Ramos (cell line): Measurements from ENCODE around the gene IPO13.

Experiments
- in situ Hi-C: fragments of 300-500 bp; cut with MboI; formaldehyde crosslinking; loops from one replicate; pipeline ENCODE4 v1.14.3; 2022; ENCODE audit warnings: low sequenced_read_pairs; ENCODE audit not compliant: unreplicated experiment

IPO13 gene

DNA sequence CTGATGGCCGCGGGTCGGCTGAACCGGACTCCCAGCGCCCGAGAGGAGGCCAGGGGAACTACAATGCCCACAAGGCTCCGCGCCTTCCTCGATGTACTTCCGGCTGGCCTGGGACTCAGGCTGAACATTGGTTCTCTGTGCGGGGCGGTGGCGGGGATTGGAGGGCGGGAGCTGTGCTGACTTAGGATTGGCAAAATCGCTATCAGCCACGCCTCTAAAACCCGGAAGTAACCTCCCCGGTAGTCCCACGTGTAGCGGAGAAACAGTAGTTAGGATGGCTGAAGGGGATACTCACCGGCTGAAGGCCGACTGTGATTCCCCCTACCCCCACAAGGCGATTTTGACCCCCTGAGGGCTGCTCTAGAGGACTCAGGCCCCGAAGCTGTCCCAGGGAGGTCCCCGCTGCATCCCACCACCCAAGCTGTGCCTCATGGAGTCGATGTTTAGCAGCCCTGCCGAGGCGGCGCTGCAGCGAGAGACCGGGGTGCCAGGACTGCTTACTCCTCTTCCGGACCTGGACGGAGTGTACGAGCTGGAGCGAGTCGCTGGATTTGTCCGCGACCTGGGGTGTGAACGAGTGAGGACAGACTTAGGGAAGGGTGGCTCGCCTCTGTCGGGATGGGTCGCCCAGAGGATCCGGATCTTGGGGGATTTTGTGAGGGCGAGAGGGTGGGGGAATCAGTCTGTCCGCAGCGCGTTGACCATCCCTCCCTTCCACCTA lies 23.2 kb downstream of the IPO13 start, which contains the start of gene DPH2:
DPH2 (plus strand) TSS at position 265 of the 721 bp plus-strand sequence; CDS start at position 431, 166 bp downstream.
- in situ Hi-C loops: no loop called here

DNA sequence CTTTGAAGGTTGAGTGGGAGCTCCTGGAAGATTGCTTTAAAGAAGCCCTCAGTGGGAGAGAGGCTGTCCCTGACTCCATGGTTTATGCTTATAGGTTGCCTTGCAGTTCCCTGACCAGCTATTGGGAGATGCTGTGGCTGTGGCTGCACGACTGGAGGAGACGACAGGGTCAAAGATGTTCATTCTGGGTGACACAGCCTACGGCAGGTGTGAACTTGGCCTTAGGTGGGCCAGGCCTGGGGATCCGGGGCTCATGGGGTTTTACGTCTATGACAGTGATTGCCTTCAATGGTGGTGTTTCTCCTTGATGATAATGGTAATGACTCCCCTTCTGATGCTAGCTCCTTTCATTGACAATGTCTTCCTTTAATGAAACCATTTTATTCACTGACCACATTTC lies 23.8 kb downstream of the IPO13 start:
- in situ Hi-C loops: no loop called here

DNA sequence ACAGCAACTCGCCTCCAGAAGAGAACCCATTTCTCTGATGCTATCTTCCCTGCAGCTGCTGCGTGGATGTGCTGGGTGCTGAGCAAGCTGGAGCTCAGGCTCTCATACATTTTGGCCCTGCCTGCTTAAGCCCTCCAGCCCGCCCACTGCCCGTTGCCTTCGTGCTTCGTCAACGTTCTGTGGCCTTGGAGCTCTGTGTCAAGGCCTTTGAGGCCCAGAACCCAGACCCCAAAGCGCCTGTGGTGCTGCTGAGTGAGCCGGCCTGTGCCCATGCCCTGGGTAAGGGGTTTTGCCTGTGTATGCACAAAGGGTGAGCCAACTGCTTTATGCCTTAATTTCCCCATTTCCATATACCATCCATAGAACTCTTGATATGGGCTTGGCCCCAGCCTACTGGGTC lies 24.2 kb downstream of the IPO13 start:
- in situ Hi-C loops: no loop called here

DNA sequence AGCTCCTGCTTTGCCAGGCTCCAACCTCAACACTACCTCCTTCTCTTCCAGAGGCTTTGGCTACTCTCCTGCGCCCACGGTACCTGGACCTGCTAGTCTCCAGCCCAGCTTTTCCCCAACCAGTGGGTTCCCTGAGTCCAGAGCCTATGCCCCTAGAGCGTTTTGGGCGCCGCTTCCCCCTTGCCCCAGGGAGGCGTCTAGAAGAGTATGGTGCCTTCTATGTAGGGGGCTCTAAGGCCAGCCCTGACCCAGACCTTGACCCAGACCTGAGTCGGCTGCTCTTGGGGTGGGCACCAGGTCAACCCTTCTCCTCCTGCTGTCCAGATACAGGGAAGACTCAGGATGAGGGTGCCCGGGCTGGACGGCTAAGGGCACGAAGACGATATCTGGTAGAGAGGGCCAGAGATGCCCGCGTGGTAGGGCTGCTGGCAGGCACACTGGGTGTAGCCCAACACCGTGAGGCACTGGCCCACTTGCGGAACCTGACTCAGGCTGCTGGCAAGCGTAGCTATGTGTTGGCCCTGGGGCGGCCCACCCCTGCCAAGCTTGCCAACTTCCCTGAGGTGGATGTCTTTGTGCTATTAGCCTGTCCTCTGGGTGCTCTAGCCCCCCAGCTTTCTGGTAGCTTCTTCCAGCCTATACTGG lies 24.7 kb downstream of the IPO13 start:
- in situ Hi-C loops: no loop called here

DNA sequence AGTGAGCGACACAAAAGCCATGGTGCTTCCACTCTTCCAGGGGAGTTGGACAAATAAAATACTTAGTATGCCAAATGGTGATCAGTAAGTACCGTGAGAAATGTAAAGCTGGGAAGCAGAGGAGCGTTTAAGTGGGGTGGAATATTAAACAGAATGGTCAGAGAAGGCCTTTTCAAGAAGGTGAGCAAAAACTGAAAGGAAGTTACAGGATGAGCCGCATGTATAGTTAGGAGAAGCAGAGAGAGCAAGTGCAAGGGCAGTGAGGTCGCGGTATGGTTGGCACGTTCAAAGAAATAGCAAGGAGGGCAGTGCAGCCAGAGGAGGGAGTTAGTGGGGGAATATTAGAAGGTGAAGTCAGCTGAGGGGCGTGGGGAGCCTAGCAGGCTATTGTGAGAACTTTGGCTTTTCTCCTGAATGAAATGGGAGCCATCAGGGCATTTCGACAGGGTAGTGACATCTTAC lies 27.3 kb downstream of the IPO13 start:
- in situ Hi-C loops: no loop called here

DNA sequence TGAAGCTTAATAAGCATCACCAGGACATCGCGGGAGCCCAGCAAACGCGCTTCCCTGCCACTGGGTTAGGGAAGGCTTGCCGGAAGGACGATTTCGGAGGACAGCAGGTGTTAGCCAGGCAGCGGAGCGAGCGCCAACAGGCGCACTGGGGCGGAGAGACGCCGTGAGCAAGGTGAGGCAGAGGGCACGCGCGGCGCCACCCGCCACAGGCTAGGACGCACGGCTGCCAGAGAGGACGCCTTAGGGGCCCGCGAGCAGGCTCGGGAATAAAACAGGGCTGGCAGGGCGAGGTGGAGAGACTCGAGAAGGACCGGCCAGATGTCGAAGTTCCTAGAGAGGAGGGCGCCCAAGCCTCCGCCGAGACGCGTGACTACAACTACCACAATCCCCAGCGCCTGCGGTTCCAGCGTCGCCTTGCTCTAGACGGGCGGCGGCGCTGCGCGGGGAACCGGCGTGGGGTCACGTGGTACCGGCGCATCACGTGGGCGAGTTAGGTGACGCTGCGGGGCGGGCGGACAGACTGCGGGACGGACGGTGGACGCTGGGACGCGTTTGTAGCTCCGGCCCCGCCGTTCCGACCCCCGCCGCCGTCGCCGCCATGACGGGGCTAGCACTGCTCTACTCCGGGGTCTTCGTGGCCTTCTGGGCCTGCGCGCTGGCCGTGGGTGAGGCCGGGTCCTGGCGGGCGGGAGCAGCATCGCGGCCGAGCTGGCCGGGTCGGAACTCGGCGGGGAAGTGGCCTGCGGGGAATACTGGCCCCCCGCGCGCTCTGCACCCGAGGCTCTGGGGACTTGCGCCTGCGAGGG lies 27.9 kb downstream of the IPO13 start, which contains the start of gene ATP6V0B:
ATP6V0B (plus strand) TSS at position 518 of the 806 bp plus-strand sequence; CDS start at position 599, 81 bp downstream.
- in situ Hi-C loops: no loop called here

DNA sequence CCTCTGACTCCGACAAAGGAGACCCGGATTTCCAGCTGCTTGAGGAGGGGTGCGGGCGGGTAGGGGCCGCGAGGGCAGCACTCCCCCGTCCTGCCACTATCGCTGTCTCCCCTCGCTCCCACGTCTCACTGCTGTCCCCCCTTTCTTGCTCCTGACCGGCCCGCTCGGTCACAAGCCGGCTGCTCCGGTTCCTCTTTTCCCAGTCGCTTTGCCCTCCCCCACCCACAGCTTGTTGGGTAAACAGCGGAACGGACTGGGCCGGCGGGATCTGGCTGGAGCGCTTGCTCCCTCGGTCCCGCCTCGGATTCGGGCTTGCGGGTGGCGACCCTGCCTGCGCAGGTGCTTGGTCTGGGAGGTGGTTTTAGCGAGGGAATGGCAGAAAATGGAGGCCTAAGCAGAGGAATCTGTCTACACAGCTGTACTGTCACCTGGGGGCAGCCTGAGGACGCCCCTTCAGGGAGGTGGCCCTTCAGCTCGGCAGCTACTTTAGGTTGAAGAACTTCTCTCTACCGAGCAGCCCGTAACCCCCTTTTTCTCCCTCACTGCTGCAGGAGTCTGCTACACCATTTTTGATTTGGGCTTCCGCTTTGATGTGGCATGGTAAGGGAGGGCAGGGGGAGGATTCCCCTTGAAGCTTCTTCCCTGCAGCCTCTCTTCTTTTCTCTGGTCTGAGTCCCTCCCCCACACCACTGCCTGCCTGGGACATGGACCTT lies 28.7 kb downstream of the IPO13 start:
- in situ Hi-C loops: no loop called here

DNA sequence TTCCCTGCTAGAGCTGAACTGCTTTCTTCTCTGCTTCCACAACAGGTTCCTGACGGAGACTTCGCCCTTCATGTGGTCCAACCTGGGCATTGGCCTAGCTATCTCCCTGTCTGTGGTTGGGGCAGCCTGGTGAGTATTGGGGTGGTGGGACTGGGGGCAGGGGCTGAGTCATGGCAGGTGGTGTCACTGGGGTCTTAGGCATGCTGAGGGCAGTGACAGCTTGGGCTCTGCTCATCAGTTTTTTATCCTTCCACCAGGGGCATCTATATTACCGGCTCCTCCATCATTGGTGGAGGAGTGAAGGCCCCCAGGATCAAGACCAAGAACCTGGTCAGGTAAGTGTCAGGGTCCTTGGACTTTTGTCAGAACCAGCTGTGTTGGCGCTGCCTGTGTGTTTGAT lies 29.3 kb downstream of the IPO13 start:
- in situ Hi-C loops: no loop called here

DNA sequence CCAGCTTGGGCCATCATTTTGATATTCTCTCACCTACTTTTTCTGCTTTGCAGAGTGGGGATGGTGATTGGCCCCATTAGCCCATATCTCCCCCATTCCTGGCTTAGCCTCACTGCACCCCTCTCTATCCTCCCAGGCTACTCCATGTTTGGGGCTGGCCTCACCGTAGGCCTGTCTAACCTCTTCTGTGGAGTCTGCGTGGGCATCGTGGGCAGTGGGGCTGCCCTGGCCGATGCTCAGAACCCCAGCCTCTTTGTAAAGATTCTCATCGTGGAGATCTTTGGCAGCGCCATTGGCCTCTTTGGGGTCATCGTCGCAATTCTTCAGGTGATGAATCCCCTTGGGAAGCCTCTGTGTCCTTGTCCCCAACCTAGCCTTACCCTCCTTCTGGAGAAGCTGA lies 30.1 kb downstream of the IPO13 start:
- in situ Hi-C loops: no loop called here

DNA sequence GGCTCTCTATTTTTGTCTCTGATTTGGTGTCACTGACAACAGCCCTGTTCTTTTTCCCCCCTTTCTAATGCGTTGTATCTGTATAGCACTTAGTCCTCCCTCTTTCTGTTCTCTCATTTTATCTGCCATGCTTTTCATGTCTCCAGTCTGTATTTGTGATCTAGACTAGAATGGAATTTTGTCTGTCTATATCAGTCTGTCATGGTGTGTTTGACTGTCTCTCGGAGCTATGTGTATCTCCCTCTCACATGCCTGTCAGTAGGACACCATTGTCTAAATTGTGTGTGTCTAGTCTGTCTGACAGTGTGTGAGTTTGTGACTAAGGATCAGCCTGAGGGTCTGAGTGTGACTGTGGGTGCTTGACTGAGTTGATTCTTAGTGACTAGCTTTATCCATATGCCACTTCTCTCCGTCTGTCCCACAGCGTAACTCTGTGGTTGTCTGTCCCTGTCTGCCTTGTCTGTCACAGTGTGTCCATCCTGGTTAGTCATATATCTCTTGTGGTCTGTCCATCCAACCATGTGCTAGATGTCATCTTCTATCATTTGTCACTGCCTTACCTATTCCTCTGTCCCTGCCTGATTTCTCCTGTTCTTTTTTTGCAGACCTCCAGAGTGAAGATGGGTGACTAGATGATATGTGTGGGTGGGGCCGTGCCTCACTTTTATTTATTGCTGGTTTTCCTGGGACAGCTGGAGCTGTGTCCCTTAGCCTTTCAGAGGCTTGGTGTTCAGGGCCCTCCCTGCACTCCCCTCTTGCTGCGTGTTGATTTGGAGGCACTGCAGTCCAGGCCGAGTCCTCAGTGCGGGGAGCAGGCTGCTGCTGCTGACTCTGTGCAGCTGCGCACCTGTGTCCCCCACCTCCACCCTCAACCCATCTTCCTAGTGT lies 30.9 kb downstream of the IPO13 start:
- in situ Hi-C loops: no loop called here

DNA sequence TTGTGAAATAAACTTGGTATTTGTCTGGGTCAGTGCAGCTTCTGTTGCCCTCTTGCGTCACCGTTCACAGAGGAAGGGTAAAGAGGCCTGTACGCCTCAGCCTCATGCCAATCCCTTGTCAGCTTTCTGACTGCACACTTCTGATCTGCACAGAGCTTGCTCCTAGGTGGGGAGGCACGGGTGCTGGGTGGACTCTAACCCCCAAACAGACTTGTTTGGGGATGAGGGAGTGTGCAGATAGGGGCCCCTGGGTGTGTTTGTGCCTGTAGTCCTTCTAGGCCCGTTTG lies 31.5 kb downstream of the IPO13 start:
- in situ Hi-C loops: no loop called here

DNA sequence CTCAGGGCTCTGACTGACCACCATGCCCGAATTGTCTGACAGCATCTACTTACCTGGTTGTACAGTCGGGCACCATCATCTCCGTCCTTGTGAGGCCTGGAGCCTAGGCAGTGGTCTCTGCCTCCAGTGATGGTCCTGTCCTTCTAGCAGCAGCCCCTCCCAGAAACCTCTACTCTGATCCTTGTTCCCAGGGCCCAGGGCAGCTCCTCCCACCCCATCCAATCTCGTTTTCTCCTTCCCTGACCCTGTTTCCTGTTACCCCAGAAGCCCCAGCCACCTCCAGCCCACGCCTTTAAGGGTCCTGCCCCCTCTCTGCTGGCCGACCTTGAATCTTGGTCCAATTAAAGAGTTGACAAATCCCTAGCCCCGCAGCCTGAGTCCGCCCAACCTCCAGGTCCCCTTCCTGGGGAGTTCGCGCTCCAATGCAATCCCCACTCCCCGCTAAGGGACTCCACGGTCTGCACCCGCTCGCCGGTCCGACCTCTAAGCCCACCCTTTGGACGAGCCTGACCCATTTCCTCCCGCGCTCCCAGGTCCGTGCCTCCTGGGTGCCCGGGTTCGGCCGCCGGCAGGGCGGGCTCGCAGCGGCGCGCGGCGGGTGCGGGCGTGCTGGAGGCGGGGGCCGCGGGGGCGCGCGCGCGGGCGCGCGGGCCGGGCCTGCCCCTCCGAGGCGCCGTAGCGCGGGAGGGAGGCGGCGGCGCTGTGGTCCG lies 32.0 kb downstream of the IPO13 start, which contains the start of gene B4GALT2:
B4GALT2 (plus strand) TSS at position 660 of the 710 bp plus-strand sequence. CDS start 1,951 bp downstream, outside the sequence.
- in situ Hi-C loops: no loop called here

DNA sequence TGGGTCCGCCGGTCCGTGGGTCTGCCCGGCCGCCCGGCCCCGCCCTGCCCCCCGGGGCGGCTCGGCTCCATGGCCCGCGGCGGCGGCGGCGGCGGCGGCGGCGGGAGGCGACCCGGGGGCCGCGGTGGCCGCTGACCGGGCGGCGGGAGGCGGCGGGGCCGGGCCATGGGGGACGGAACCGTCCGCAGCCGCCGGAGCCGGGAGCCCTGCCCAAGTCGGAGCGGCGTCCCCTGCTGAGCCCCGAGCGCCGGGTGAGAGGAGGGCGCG lies 32.4 kb downstream of the IPO13 start:
- in situ Hi-C loops: no loop called here

DNA sequence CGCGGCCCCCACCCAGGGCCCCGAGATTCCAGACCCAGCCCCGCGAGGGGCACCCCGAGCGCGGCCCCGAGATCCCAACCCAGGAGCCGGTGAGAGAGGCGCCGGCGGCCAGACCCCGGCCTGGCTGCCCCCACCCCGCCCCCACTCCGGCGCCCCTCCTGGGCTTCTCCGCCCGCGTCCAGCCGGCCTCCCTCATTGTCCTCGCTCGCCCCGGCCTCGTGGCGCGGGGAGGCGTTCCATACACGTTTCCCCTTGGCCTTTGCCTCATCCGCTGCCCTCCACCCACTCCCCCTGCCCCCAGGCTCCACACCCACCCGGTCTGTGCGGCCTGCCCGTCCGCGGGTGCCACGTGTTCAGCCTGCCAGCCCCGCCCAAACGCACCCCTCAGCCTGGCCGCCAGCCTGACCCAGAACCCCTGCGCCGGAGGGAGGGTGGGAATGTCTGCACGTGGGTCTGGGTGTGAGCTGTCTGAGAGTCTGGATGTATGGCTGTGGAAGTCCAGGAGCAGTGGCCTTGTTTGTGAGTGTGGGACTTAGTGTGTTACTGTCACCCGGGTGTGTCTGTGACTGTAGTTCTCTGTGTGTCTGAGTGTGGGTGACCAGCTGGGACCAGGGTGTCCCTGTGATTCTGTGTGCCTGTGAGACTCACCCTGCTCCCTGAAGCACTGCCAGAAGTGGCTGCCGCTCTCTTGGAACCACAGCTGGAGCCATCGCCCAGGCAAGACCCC lies 32.9 kb downstream of the IPO13 start:
- in situ Hi-C loops: no loop called here

DNA sequence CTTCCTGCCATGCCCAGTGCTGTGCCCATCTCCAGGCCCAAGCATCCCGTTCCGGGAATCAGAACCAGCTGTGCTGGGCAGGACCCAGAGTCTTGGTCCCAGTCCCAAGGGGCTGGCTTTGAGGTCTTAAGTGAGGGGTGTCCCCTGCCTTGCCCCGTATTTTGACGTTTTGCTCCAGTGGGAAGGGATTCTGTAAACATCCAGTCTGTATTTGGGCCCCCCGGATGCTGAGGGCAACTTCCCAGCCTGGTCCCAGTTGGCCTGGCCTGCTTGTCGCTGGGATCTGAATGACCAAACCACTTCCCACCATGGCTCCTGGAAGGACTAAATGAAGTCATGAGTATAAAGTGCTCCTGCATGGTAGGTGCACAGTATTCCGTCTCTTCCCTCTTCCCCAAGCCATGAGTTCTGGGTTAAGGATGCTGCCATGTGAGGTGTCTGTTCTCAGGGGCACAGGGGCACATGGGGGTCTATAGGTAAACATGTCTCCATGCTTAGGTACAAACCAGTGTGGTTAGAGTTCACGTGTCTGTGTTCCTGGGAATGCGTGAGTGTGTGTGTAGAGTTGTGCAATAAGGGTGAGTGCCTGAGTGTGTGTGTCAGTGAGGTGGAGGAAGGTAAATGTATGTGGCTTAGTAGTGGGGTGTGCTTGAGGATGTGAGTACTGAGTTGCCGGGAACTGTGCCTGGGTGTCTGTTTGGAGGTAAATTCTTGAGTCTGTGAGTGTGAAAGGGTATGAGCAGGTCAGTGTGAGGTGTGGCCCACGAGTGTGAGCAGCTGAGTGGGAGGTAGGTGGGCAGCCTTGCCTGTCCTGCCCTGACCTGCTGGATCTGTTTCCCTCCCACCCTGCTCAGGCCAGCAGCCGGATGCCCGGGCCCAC lies 33.7 kb downstream of the IPO13 start:
- in situ Hi-C loops: no loop called here

DNA sequence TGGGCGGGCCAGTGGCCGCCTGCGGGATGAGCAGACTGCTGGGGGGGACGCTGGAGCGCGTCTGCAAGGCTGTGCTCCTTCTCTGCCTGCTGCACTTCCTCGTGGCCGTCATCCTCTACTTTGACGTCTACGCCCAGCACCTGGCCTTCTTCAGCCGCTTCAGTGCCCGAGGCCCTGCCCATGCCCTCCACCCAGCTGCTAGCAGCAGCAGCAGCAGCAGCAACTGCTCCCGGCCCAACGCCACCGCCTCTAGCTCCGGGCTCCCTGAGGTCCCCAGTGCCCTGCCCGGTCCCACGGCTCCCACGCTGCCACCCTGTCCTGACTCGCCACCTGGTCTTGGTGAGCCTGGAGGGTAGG lies 34.4 kb downstream of the IPO13 start:
- in situ Hi-C loops: no loop called here

DNA sequence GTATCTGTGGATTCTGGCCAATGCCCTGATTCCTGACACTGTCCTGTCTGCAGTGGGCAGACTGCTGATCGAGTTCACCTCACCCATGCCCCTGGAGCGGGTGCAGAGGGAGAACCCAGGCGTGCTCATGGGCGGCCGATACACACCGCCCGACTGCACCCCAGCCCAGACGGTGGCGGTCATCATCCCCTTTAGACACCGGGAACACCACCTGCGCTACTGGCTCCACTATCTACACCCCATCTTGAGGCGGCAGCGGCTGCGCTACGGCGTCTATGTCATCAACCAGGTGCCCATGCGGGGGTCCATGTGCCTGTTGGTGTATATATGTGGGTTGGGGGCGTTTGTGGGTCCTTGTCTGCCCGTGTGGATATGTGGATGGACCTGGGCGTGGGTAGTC lies 34.9 kb downstream of the IPO13 start:
- in situ Hi-C loops: no loop called here

DNA sequence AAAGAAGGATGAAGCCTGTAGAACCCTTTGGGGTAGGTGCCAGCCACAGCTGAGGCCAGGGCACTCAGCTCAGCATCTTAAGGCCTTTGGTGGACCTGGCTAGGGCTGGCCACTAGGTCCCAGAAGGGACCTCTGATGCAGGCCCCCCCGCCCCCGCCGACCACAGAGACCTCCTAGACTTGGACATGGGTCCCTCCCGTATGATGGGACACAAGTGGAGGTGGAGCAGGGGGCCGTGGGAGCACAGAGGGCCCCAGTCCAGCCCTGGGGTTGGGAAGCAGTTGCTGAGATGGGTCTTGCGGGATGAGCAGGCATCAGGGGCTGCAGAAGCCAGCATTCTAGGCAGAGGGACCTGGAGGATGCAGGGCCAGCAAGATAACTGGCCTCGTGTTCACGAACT lies 35.5 kb downstream of the IPO13 start:
- in situ Hi-C loops: no loop called here
